ENCODE measurements around the gene SMARCB1.

The SMARCB1 gene

DNA sequence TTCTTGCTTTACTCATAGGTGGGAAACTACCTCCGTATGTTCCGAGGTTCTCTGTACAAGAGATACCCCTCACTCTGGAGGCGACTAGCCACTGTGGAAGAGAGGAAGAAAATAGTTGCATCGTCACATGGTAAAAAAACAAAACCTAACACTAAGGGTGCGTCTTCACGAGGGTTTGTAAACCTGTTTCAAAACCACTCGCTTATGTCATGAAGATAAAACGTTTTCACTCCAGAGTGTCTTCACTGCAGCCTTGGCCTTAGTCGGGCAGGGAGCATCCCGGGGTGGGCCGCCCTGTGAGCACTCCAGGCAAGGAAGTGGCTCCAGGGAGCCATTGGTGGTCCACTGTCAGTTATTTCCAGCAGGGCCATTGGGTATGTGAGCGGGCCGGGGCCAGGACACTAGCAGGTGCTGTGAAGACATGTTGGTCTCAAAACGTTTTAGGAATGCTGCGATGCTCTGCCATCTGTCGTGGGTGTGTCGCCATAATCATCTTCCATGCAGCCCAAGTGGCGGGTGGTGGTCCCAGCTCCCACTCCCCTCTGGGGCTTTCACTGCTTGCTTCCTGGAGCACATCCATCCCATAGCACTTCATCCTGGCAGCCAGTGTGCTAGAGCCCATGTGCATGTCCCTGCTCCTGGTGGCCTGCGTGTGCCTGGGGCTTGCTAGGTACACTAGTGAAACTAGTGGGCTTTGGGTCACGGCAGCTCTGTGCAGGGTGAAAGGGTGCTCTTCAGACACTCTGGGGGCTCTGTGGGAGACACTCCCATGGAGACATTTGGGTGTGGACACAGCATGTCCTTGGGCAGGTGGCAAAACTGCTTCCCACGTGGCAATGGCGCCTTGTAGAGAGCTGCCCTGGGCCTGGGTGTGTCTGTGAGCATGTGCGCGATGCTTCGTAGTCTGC is 5.2 kb downstream of the SMARCB1 start:
- no peak overlapping the region for H3K4me3 ChIP-seq (ENCODE audit: low read length)
- no peak for DNase-seq (ENCODE audit: low read depth, low spot score)

DNA sequence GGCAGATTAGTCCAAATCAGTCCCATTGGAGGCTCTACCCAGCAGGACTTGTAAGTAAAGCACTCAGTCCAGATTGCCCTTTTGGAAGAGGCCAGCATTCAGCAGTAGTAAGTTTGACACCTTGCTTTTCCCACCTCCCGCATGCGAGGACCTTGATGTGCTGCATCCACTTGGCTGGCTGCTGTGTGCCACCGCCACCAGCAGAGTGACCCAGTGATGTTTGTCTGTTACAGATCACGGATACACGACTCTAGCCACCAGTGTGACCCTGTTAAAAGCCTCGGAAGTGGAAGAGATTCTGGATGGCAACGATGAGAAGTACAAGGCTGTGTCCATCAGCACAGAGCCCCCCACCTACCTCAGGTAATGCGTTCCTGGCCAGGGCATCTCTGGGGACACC is 6.6 kb downstream of the SMARCB1 start:
- DNase-seq (ENCODE audit: low read depth, low spot score), result no peak

GRCh38 chr22:23796461-23796860 is 9.7 kb downstream of the SMARCB1 start:
- no peak overlapping the region for H3K4me3 ChIP-seq (ENCODE audit: low read length)
- DNase-seq (ENCODE audit: low read depth, low spot score), result no peak

More for the DNA sequence above, 6.6 kb downstream of the SMARCB1 start:
- no peak overlapping the region for H3K4me3 ChIP-seq (ENCODE audit: low read length)

DNA sequence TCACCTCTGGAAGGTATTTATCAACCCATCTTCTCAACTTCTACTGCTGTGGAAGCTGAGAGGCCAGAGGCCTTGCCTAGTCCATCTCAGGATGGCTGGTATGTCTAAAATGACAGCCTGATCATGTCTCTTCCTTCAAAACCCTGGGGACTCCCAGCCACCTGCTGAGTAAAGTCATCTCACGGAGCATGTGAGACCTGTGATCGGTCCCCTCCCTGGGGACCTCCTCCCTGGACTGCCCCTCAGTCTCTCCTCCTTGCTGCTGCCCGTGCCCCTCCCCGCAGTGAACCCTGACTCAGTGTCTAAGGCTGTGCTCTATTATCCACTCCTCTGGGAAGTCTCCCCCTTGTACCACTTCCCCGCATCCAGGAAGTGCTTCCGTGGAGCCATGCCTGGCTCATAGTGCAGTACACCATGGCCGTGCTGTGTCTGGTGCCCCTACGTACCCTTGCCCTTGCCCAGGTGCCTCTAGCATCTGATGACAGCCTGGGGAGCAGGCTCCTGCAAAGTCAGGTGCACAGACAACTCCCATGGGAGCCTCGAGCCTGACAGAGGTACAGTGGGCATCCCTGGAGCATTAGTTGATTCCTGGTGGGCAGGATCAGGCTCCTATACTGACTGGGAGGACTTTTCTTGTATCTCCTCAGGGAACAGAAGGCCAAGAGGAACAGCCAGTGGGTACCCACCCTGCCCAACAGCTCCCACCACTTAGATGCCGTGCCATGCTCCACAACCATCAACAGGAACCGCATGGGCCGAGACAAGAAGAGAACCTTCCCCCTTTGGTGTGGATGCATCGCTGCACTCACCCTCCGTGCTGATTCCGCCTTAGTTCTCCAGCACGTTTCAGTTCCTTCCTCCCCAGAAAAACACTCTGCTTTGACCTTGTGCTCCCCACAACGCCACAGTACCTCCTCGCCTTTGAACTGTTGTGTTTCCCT is 13.8 kb downstream of the SMARCB1 start:
- no peak overlapping the region for H3K4me3 ChIP-seq (ENCODE audit: low read length)
- no peak for DNase-seq (ENCODE audit: low read depth, low spot score)

DNA sequence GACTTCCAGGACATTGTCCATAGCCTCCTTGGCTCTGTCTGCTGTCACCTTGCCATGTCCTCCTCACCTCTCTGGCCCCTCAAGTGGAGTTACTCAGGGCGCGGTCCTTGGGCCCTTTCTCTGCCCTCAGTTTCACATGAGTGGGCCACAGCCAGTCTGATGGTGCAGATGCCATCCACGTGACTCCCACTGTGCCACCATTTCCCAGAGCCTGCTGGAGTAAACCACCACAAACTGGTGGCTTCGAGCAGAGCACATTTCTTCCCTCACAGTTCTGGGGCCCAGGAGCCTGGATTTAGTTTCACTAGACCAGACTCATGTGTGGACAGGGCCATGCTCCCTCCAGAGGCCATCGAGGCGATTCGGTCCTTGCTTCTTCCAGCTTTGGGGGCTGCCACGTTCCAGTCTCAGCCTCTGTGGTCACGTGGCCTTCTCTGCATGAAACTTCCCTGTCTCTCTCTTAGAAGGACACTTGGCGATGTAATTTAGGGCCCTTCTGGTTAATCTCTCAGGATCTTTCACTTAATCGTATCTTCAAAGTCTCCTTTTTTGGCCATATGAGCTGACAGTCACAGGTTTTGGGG is 14.6 kb downstream of the SMARCB1 start:
- H3K4me3 ChIP-seq (ENCODE audit: low read length), result no peak overlapping the region
- no peak for DNase-seq (ENCODE audit: low read depth, low spot score)

DNA sequence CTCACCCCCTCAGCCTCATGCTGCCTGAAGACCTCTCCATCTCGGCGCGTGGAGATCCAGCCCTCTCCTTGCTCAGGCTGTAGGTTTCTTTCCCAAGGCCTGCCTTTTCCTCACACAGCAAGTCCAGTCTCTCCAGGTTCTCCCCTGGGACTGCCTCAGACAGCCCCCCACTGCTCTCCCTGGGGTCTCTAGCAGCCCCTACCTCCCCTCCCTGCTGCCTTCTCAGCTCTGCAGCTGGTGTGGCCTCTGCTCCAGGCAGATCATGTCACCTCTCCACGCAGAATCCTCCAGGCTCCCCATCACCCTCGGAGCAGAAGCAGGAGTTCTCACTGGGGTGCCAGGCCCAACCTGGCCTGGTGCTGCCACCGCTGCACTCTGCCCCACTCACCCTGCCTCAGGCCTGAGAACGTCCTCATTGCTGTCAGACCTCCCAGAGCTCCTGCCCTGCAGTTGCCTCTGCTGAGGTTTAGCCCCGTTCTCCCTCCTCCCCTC is 15.2 kb downstream of the SMARCB1 start:
- no peak overlapping the region for H3K4me3 ChIP-seq (ENCODE audit: low read length)
- DNase-seq (ENCODE audit: low read depth, low spot score), result no peak

GRCh38 chr22:23803001-23803819 is 16.4 kb downstream of the SMARCB1 start:
- no peak overlapping the region for H3K4me3 ChIP-seq (ENCODE audit: low read length)
- DNase-seq (ENCODE audit: low read depth, low spot score), result no peak

DNA sequence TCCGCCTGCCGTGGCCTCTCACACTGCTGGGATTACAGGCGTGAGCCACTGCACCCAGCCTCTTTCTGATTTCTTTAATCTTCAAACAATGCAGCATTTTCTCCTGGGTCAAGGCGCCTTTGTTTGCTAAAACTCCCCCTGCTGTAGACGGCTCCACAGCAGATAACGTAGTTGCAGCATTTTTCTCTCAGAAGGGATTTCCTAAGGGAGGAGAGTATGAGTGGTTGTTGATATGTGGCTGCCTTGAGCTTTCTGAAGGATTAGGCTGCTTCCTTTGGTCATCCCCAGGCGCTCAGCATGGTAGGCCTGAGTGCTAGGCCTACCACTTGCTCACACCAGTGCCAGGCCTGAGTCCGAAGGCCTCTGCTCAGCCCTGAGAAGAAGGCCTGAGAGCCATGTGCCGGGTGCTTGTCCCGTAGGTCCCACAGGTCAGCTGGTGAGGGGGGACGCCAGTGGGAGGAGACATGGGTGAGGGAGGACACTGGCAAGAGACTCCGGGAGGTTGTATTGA is 18.1 kb downstream of the SMARCB1 start:
- no peak overlapping the region for H3K4me3 ChIP-seq (ENCODE audit: low read length)
- no peak for DNase-seq (ENCODE audit: low read depth, low spot score)

GRCh38 chr22:23806837-23807236 is 20.1 kb downstream of the SMARCB1 start:
- H3K4me3 ChIP-seq (ENCODE audit: low read length), result no peak overlapping the region
- DNase-seq (ENCODE audit: low read depth, low spot score), result no peak

DNA sequence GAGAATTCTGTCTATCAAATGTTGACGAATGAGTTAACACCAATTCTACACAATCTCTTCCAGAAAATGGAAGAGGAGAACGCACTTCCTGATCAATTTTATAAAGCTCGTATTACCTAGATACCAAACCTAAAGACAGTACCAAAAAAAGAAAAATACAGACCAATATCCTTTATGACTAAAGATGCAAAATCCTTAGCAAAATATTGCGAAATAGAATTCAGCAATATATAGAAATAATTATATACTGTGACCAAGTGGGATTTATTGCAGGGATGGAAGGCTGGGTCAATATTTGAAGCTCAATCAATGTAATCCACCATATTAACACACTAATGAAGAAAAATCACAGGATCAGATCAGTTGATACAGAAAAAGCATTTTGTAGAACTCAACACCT is 25.6 kb downstream of the SMARCB1 start:
- no peak overlapping the region for H3K4me3 ChIP-seq (ENCODE audit: low read length)
- DNase-seq (ENCODE audit: low read depth, low spot score), result no peak

DNA sequence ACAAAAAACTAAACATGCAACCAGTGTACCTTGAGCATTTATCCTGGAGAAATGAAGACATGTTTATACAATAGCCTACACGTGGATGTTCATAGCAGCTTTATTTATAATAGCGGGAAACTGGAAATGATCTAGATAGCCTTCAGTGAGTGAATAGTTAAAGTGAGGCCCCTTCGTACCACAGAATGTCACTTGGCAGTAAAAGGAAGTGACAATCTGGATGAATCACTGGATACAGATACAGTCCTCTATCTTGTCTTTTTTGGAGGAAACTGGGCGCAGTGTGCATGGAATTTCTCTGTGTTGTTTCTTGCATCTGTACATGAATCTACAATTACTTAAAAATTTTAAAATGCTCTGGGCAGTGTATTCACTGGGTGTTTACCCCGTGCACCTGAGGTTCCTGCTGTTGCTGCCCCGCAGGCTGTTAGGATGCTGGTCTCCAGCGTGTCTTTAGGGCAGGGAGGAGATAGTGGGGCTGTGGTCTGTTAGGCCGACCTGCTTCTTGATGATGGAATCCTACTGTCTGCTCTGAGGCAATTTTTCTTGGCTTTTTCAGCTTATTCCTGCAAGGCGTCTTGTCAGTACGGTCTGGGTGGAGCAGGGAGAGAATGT is 28.9 kb downstream of the SMARCB1 start:
- no peak for DNase-seq (ENCODE audit: low read depth, low spot score)
- H3K4me3 ChIP-seq (ENCODE audit: low read length), result no peak overlapping the region

- no peak for DNase-seq (ENCODE audit: low read depth, low spot score)
- no peak overlapping the region for H3K4me3 ChIP-seq (ENCODE audit: low read length)
Observed at GRCh38 chr22:23816156-23816976, 29.6 kb downstream of the SMARCB1 start.

- H3K4me3 ChIP-seq (ENCODE audit: low read length), result no peak overlapping the region
- DNase-seq (ENCODE audit: low read depth, low spot score), result no peak
Observed at GRCh38 chr22:23817146-23817545, 30.4 kb downstream of the SMARCB1 start.

DNA sequence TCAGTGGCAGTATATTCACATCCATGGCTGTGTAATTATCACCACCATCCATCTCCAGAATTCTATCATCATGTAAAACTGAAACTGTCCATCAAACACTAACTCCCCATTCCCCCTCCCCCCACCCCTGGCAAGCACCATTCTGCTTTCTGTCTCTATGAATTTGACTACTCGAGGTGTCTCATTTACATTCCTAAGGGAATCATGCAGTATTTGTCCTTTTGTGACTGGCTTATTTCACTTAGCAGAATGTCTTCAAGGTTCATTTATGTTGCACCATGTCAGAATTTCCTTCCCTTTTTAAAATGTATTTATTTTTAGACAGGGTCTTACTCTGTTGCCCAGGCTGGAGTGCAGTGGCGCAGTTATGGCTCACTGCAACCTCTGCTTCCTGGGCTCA is 31.8 kb downstream of the SMARCB1 start:
- DNase-seq (ENCODE audit: low read depth, low spot score), result no peak

DNA sequence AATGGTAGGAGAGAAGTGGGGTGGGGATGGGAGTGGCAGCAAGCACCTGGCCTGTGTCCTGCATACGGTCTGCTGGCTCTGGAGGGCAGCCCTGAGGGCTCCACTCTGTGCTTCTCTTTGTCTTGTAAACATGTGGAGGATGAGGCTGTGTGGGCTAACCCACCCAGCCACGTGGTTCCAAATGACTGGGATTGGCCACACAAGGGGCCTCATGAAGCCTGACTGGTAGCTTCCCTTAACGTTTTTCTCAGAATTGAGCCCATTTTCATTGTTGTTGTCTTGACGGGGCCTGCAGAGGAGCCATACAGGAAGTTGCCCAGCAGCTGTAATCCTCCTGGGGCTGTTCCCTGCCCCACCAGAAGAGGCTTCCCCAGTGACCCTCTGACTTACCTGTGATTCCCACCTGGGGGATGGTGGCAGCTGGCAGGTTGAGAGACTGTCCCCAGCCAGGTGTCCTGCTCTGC is 34.0 kb downstream of the SMARCB1 start:
- no peak for DNase-seq (ENCODE audit: low read depth, low spot score)
- no peak overlapping the region for H3K4me3 ChIP-seq (ENCODE audit: low read length)

More for the DNA sequence above, 31.8 kb downstream of the SMARCB1 start:
- no peak overlapping the region for H3K4me3 ChIP-seq (ENCODE audit: low read length)

DNA sequence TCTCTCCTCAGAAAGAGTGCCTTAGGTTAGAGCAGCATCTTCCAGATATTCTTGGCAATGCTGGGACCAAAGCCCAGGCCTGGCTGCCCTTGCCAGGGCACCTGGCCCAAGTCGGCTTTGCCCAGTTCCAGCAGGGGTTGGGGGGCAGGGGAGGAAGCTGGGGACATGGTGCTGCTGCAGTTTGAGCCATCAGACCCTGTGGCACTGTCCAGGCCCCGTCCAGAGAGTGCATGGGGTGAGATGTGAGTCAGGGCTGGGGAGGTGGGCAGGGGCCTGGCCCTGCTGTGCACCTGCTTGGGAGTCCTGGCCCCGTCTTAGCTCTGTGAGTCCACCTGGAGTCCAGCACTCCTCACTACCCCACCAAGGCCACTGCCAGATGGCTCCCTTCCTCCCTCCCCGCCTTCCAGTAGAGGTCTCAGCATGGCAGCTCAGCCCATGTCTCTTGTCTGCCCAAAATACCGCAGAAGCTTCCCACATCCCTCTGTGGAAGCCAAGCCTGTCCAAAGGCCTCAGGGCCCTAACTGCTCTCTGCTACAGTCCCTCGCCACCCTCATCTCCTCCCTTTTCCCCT is 35.4 kb downstream of the SMARCB1 start:
- no peak for DNase-seq (ENCODE audit: low read depth, low spot score)
- no peak overlapping the region for H3K4me3 ChIP-seq (ENCODE audit: low read length)

GRCh38 chr22:23823331-23823791 is 36.6 kb downstream of the SMARCB1 start:
- DNase-seq (ENCODE audit: low read depth, low spot score), result no peak
- H3K4me3 ChIP-seq (ENCODE audit: low read length), result no peak overlapping the region
